Ramos (cell line): ENCODE results near the gene CTDSPL2.

ENCODE experiments used
- in situ Hi-C: fragments of 300-500 bp; cut with MboI; formaldehyde crosslinking; loops from one replicate; pipeline ENCODE4 v1.14.3; 2022; ENCODE audit warnings: low sequenced_read_pairs; ENCODE audit not compliant: unreplicated experiment

Gene CTDSPL2

DNA sequence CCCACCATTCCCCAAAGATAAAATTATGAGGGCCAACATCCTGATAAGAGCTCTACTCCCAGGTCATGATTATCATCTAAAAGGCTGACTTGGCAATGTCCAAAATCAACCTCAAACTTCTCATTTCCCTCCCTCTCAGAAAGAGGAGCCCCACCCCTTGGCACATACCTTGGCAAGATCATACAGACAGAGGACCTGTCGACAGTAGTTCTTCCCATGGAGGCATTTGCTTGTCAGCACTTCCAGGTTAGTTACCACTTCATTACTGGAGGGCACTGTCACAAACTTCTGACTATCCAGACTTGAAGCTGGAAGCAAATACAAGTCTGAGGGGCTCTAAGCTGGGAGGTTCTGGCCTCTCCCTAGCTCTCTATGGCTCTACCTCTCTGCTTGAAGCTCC is 147.3 kb downstream of the CTDSPL2 start:
- in situ Hi-C loops: no loop called here
